ENCODE measurements around the gene CEP95.
A peak's percentile ranks its signal among the peaks of the same experiment; 100 is the strongest.

CEP95 gene

DNA sequence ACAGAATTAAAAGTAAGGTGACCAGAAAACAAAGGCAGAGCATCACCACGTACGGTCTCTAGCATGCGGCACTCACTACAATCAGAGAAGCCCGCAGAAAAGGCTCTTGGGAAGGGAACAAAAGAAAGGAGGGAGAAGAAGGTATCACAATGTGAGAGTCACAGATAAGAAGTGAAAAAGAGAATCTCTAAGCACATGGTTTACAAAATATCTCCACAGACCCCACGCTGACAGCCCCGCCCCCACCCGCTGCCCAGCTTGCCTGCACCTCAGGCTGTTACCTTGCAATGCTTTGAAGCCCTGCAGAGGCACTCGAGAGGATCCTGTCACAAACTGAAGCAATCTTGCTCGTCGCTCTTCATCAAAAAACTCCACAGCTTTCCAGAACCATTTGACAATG, 40.5 kb downstream of the CEP95 start:
- H3K9me3 ChIP-seq (ENCODE audit: low read depth, low read length) = no peaks in the 10 kb centered on the region
- no peak overlapping the region for H3K27ac ChIP-seq
- H3K36me3 ChIP-seq (ENCODE audit: insufficient read depth, low read length) = peaks cover 15% of the 10 kb centered on the region; the same call in 1 of the 2 replicates

DNA sequence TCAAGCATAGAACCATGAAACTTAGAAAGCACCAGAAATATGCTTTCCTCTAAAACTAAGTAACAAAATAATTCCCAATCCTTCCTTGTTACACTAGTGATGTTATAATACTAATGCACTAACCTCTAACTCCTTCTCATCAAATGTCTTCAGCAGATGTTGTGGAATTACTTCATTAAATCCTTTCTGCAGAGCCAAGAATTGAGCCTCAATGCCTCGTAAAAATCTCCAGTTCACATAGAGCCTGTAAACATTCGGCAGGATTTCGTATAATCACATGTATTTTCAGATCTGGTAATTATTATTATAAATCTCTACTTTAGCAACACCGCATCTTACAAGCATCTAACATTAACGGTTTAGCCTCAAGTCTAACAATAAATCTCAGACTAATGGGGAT, 44.7 kb downstream of the CEP95 start:
- H3K4me3 ChIP-seq = no peak overlapping the region
- H3K9ac ChIP-seq (ENCODE audit: insufficient read length) = peak overlapping the region; percentile 16
- peaks cover 12% of the 10 kb centered on the region for H3K36me3 ChIP-seq (ENCODE audit: insufficient read depth, low read length)
- peak overlapping the region; percentile 43; the same call in 1 of the 2 replicates for H3K27ac ChIP-seq
- DNase-seq (ENCODE audit: low read depth, low spot score) = no peak
- H3K9me3 ChIP-seq (ENCODE audit: low read depth, low read length) = no peaks in the 10 kb centered on the region
- TF ChIP-seq EZH2 (IDR thresholded peaks at IDR 0.05) = no peak
- no peak for TF ChIP-seq POLR2AphosphoS5 (IDR thresholded peaks at IDR 0.05; ENCODE audit: borderline replicate concordance, low read depth, low read length)
- TF ChIP-seq FOXP2 (optimal IDR thresholded peaks at IDR 0.05; ENCODE audit: control extremely low read depth, extremely low read length, insufficient read depth) = no peak

More for the DNA sequence above, 40.5 kb downstream of the CEP95 start:
- TF ChIP-seq POLR2AphosphoS5 (IDR thresholded peaks at IDR 0.05; ENCODE audit: borderline replicate concordance, low read depth, low read length) (no peak), FOXP2 (optimal IDR thresholded peaks at IDR 0.05; ENCODE audit: control extremely low read depth, extremely low read length, insufficient read depth) (no peak), EZH2 (IDR thresholded peaks at IDR 0.05) (no peak)
- no peak for DNase-seq (ENCODE audit: low read depth, low spot score)
- Histone ChIP-seq H3K9ac (ENCODE audit: insufficient read length) (no peak overlapping the region), H3K4me3 (no peak overlapping the region)

DNA sequence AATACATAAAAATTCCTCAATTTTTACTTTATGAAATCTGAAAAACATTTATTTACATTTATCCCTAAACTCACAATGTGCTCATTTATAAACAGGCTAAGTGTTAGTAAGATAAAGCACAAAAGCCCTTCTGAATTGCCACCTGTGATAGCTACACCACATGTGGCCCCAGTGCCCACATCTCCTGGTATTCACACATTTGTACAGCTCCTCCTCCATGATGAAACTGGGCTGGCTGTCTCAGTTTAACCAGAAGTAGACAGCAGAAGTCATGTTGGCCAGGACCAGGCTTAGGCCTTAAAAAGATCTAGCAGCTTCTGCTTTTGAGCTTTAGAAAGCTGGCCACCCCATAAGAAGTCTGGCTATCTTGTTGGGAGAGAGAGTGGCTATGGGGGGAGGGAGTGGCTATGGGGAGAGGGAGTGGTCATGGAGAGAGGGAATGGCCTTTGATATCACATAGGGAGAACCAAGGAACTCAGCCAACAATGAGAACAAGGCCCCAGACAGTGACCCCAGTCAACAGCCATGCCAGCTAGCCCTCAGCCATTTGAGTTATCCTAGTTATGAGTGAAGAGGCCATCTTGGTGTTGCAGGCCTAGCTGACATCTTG, 47.4 kb downstream of the CEP95 start:
- Histone ChIP-seq H3K4me3 (no peak overlapping the region), H3K27ac (no peak overlapping the region), H3K36me3 (ENCODE audit: insufficient read depth, low read length) (peaks cover 12% of the 10 kb centered on the region), H3K9ac (ENCODE audit: insufficient read length) (no peak overlapping the region), H3K9me3 (ENCODE audit: low read depth, low read length) (no peaks in the 10 kb centered on the region)
- no peak for DNase-seq (ENCODE audit: low read depth, low spot score)
- TF ChIP-seq POLR2AphosphoS5 (IDR thresholded peaks at IDR 0.05; ENCODE audit: borderline replicate concordance, low read depth, low read length) = no peak
- TF ChIP-seq EZH2 (IDR thresholded peaks at IDR 0.05) = no peak
- no peak for TF ChIP-seq FOXP2 (optimal IDR thresholded peaks at IDR 0.05; ENCODE audit: control extremely low read depth, extremely low read length, insufficient read depth)

DNA sequence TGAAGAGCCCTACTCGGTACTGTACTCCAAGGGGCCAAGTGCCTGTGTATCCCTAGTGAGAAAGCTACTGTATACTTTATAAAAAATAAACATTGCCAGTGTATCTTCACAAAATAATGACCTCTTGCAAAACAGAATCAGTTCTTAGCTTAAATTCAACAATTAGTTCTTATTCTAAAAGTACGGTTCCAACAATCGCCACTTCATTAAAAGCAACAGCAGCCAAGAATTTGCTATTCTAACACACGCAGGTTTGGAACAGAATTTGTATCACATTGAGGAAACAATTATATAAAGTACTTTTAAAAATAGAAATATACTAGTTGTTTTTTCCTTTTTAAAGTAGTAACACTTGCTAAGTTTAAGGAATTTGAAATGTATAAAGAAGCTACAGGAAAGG, 48.5 kb downstream of the CEP95 start:
- no peak for TF ChIP-seq POLR2AphosphoS5 (IDR thresholded peaks at IDR 0.05; ENCODE audit: borderline replicate concordance, low read depth, low read length)
- no peak for TF ChIP-seq EZH2 (IDR thresholded peaks at IDR 0.05)
- no peak for TF ChIP-seq FOXP2 (optimal IDR thresholded peaks at IDR 0.05; ENCODE audit: control extremely low read depth, extremely low read length, insufficient read depth)
- H3K27ac ChIP-seq = no peak overlapping the region
- H3K36me3 ChIP-seq (ENCODE audit: insufficient read depth, low read length) = peaks cover 12% of the 10 kb centered on the region
- H3K9ac ChIP-seq (ENCODE audit: insufficient read length) = no peak overlapping the region
- no peaks in the 10 kb centered on the region for H3K9me3 ChIP-seq (ENCODE audit: low read depth, low read length)
- DNase-seq (ENCODE audit: low read depth, low spot score) = no peak
- H3K4me3 ChIP-seq = no peak overlapping the region

DNA sequence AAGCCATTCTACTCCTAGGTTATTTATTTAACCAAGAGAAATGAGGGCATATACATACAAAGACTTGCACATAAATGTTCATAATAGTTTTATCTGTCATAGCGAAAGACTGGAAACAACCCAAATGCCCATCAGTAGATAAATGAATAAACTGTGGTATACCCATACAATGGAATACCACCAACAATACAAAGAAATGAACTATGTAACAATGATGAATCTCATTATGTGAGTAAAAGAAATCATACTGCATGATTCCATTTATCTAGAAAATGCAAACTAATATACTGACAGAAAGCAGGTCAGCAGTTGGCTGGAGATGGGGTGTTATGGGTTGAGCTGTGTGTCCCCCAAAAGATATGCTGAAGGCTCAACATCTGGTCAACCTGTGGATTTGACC, 57.3 kb downstream of the CEP95 start:
- Histone ChIP-seq H3K27ac (no peak overlapping the region), H3K9me3 (ENCODE audit: low read depth, low read length) (no peaks in the 10 kb centered on the region), H3K4me3 (no peak overlapping the region), H3K36me3 (ENCODE audit: insufficient read depth, low read length) (peaks cover 15% of the 10 kb centered on the region), H3K9ac (ENCODE audit: insufficient read length) (no peak overlapping the region)
- no peak for DNase-seq (ENCODE audit: low read depth, low spot score)
- no peak for TF ChIP-seq FOXP2 (optimal IDR thresholded peaks at IDR 0.05; ENCODE audit: control extremely low read depth, extremely low read length, insufficient read depth)
- no peak for TF ChIP-seq EZH2 (IDR thresholded peaks at IDR 0.05)
- TF ChIP-seq POLR2AphosphoS5 (IDR thresholded peaks at IDR 0.05; ENCODE audit: borderline replicate concordance, low read depth, low read length) = no peak

DNA sequence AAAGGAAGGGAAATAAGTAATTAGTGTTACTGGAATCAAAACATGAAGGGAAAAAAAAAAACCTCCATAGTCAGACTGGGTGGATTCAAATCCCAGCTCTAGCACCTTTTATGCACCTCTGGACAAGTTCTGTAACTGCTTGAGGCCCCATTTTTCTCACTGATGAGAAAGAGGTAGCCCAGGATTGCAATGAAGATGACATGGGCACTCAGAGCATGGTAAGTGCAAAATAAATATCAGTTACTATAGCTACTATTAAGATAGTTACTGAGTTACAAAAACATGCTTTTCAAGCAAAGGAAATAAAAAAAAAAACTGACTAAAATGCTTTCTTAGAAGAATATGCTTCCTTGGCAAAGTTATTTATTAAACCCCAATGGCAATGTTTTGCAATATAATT, 58.8 kb downstream of the CEP95 start:
- DNase-seq (ENCODE audit: low read depth, low spot score) = no peak
- peaks cover 15% of the 10 kb centered on the region for H3K36me3 ChIP-seq (ENCODE audit: insufficient read depth, low read length)

DNA sequence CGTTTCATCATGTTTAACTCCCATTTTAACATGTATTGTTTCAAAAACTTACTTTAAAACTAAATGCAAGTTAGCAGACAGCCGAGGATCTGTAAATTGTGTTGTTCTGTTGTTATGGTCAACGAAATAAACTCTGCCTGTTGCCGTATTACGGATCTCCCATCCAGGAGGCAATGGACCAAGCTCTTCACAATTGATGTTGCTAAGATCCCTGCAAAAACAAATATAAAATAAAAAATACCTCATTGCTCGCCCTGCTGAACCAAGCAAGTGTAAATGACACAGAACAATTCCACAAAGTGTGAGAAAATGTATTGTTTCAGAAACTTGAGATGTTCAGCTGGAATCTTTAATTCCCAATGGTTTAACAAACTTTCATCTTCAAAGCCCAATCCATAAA, 65.0 kb downstream of the CEP95 start:
- TF ChIP-seq POLR2AphosphoS5 (IDR thresholded peaks at IDR 0.05; ENCODE audit: borderline replicate concordance, low read depth, low read length) = no peak
- TF ChIP-seq FOXP2 (optimal IDR thresholded peaks at IDR 0.05; ENCODE audit: control extremely low read depth, extremely low read length, insufficient read depth) = no peak
- Histone ChIP-seq H3K4me3 (no peak overlapping the region), H3K36me3 (ENCODE audit: insufficient read depth, low read length) (peaks cover 12% of the 10 kb centered on the region), H3K27ac (peak overlapping the region; percentile 1; the same call in 1 of the 2 replicates), H3K9ac (ENCODE audit: insufficient read length) (no peak overlapping the region), H3K9me3 (ENCODE audit: low read depth, low read length) (no peaks in the 10 kb centered on the region)
- DNase-seq (ENCODE audit: low read depth, low spot score) = no peak

More for the DNA sequence above, 58.8 kb downstream of the CEP95 start:
- H3K27ac ChIP-seq = 0 out of 2 replicates have a peak overlapping the region, but pooled peaks have one; percentile 35
- H3K9me3 ChIP-seq (ENCODE audit: low read depth, low read length) = no peaks in the 10 kb centered on the region
- TF ChIP-seq EZH2 (IDR thresholded peaks at IDR 0.05) (no peak), FOXP2 (optimal IDR thresholded peaks at IDR 0.05; ENCODE audit: control extremely low read depth, extremely low read length, insufficient read depth) (no peak), POLR2AphosphoS5 (IDR thresholded peaks at IDR 0.05; ENCODE audit: borderline replicate concordance, low read depth, low read length) (no peak)
- H3K9ac ChIP-seq (ENCODE audit: insufficient read length) = no peak overlapping the region
- H3K4me3 ChIP-seq = no peak overlapping the region

DNA sequence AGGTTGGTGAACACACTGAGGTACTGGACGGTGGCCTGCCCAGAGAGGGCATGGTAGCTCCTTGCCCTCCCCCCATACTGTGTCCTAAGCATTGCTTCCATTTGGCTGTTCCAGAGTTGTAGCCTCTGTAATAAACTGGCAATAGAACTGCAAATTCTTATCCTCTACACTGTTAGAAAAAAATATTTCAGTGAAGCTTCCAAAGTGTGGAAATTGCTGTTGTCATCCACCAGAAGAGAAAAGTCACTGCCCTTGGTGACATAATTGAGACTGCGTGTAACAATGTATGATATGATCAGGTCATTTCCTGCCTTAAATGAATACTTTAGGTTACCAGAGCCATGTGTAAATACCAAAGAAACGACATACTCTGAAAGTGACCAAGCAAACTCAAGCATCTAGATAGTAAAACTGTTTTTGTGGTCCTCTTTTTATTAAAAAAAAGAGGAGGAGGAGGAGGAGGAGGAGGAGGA, 65.9 kb downstream of the CEP95 start:
- no peaks in the 10 kb centered on the region for H3K9me3 ChIP-seq (ENCODE audit: low read depth, low read length)
- H3K36me3 ChIP-seq (ENCODE audit: insufficient read depth, low read length) = peaks cover 15% of the 10 kb centered on the region
- H3K4me3 ChIP-seq = no peak overlapping the region
- no peak overlapping the region for H3K9ac ChIP-seq (ENCODE audit: insufficient read length)
- TF ChIP-seq POLR2AphosphoS5 (IDR thresholded peaks at IDR 0.05; ENCODE audit: borderline replicate concordance, low read depth, low read length) = no peak
- TF ChIP-seq EZH2 (IDR thresholded peaks at IDR 0.05) = no peak
- TF ChIP-seq FOXP2 (optimal IDR thresholded peaks at IDR 0.05; ENCODE audit: control extremely low read depth, extremely low read length, insufficient read depth) = no peak
- peak overlapping the region; percentile 49; the same call in 1 of the 2 replicates for H3K27ac ChIP-seq
- no peak for DNase-seq (ENCODE audit: low read depth, low spot score)

Measured in SK-N-MC (cell line).